ENCODE results near the gene CSMD2. TPM values are rescaled to one million over a fixed set of nuclear protein-coding genes. Genes with fewer than 3 reads are reported as not detected.

The CSMD2 gene
- total RNA-seq, 1 donor from 2014 or later = 2.1 TPM

DNA sequence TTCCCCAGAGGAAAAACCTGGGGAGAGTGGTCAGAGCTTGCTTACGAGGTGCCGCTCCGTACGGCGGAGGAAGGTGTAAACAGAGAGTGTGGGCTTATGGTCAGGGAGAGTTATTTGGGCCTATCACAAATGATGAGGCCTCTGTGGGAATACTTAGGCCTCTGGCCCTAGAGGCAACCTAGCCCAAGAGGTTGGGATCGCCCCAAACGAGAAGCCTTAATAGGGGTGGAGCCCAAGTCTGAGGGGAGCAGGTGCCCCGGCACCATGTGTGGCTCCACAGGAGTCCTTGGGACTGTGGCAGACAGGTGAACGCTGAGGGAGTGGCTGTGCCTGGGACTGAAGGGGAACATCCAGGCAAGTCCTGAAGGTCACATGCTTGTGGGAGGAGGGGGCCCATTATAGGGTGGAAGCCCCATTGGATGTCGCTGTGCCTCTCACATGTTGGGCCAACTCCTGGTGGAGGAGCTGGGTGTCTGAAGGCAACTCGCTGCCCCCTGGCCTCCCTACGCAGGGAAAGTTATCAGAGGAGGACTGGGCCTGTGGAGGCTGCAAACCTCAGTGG is 557.5 kb downstream of the CSMD2 start:
- TF ChIP-seq, protein P1, sequence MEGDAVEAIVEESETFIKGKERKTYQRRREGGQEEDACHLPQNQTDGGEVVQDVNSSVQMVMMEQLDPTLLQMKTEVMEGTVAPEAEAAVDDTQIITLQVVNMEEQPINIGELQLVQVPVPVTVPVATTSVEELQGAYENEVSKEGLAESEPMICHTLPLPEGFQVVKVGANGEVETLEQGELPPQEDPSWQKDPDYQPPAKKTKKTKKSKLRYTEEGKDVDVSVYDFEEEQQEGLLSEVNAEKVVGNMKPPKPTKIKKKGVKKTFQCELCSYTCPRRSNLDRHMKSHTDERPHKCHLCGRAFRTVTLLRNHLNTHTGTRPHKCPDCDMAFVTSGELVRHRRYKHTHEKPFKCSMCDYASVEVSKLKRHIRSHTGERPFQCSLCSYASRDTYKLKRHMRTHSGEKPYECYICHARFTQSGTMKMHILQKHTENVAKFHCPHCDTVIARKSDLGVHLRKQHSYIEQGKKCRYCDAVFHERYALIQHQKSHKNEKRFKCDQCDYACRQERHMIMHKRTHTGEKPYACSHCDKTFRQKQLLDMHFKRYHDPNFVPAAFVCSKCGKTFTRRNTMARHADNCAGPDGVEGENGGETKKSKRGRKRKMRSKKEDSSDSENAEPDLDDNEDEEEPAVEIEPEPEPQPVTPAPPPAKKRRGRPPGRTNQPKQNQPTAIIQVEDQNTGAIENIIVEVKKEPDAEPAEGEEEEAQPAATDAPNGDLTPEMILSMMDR (IDR thresholded peaks at IDR 0.05; ENCODE audit: unreplicated experiment) = no peak
- no peak for DNase-seq (ENCODE audit: low spot score)
- Mint-ChIP-seq H3K4me1 (ENCODE audit: unreplicated experiment) (no peaks in the 10 kb centered on the region), H3K36me3 (ENCODE audit: low read depth, unreplicated experiment) (no peaks in the 10 kb centered on the region), H3K4me3 (ENCODE audit: unreplicated experiment) (no peak overlapping the region), H3K9me3 (ENCODE audit: unreplicated experiment) (no peaks in the 10 kb centered on the region), H3K27ac (ENCODE audit: unreplicated experiment) (peak overlapping the region; percentile 78), H3K27me3 (ENCODE audit: unreplicated experiment) (peaks cover 3% of the 10 kb centered on the region)

DNA sequence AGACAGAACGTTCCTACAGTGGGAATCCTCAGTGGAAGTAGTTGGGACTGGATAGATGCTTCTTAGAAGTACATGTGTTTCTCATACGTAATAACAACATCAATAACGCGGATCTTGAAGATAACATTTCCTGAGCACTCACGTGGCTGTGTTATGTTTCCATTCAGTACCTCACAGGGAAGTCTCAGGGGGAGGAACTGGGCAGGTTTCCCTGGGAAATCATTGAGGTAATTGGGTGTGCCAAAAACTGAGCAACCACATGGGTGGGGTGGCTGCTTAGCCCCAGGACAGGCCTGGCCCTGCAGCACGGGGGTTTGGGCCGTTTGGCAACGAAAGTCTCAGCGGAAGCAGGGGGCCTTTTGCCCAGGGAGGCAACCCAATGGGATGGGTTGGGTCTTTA is 558.8 kb downstream of the CSMD2 start:
- H3K27ac Mint-ChIP-seq (ENCODE audit: unreplicated experiment) = no peak overlapping the region
- no peak for DNase-seq (ENCODE audit: low spot score)
- H3K27me3 Mint-ChIP-seq (ENCODE audit: unreplicated experiment) = peaks cover 3% of the 10 kb centered on the region
- TF ChIP-seq, protein P1 (IDR thresholded peaks at IDR 0.05; ENCODE audit: unreplicated experiment) = no peak
- no peak overlapping the region for H3K4me3 Mint-ChIP-seq (ENCODE audit: unreplicated experiment)
- no peaks in the 10 kb centered on the region for H3K36me3 Mint-ChIP-seq (ENCODE audit: low read depth, unreplicated experiment)
- H3K4me1 Mint-ChIP-seq (ENCODE audit: unreplicated experiment) = no peaks in the 10 kb centered on the region
- H3K9me3 Mint-ChIP-seq (ENCODE audit: unreplicated experiment) = no peaks in the 10 kb centered on the region

DNA sequence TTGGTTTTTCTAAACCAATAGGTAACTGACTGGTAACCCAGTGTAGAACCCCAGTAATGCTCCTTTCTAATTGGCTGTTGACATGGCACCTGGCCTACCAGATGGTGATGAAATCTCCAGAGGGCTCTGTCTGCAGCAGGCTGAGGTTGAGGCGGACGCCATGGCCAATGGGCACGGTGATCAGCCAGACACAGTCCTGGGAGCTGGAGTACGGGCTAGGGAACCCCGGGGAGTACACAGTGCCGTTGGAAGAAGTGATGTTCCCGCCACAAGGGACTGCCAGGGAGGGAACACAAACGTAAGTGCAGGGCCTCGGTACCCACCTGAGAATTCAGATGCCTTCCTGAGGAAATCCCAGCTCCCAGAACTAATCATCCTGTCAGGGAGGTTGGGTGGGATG is 562.8 kb downstream of the CSMD2 start:
- H3K36me3 Mint-ChIP-seq (ENCODE audit: low read depth, unreplicated experiment) = no peaks in the 10 kb centered on the region
- H3K4me3 Mint-ChIP-seq (ENCODE audit: unreplicated experiment) = no peak overlapping the region
- peaks cover 1% of the 10 kb centered on the region for H3K4me1 Mint-ChIP-seq (ENCODE audit: unreplicated experiment)
- TF ChIP-seq, protein P1 (IDR thresholded peaks at IDR 0.05; ENCODE audit: unreplicated experiment) = no peak
- no peaks in the 10 kb centered on the region for H3K9me3 Mint-ChIP-seq (ENCODE audit: unreplicated experiment)
- H3K27ac Mint-ChIP-seq (ENCODE audit: unreplicated experiment) = no peak overlapping the region
- peaks cover 3% of the 10 kb centered on the region for H3K27me3 Mint-ChIP-seq (ENCODE audit: unreplicated experiment)
- DNase-seq (ENCODE audit: low spot score) = no peak

DNA sequence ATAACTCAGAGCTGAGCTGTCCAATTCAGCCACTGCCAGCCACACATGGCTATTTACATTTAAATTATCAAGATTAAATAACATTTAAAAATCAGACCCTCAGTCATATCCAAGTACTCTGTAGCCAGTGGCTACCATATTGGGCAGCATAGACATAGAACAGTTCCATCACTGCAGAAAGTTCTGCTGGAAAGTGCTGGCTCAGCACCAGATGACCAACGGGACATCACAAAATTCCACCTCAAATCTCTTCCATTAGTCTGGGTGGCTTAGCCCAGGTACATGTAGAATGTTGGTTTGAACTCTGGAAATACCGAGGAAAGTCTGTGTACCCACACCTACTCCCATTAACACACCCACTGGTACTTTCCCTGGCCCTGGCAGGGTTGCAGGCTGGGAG is 563.3 kb downstream of the CSMD2 start:
- H3K36me3 Mint-ChIP-seq (ENCODE audit: low read depth, unreplicated experiment) = no peaks in the 10 kb centered on the region
- no peak for DNase-seq (ENCODE audit: low spot score)
- no peak overlapping the region for H3K27ac Mint-ChIP-seq (ENCODE audit: unreplicated experiment)
- H3K27me3 Mint-ChIP-seq (ENCODE audit: unreplicated experiment) = peaks cover 3% of the 10 kb centered on the region
- peaks cover 3% of the 10 kb centered on the region for H3K4me1 Mint-ChIP-seq (ENCODE audit: unreplicated experiment)
- H3K9me3 Mint-ChIP-seq (ENCODE audit: unreplicated experiment) = no peaks in the 10 kb centered on the region
- TF ChIP-seq, protein P1 (IDR thresholded peaks at IDR 0.05; ENCODE audit: unreplicated experiment) = no peak
- H3K4me3 Mint-ChIP-seq (ENCODE audit: unreplicated experiment) = no peak overlapping the region

DNA sequence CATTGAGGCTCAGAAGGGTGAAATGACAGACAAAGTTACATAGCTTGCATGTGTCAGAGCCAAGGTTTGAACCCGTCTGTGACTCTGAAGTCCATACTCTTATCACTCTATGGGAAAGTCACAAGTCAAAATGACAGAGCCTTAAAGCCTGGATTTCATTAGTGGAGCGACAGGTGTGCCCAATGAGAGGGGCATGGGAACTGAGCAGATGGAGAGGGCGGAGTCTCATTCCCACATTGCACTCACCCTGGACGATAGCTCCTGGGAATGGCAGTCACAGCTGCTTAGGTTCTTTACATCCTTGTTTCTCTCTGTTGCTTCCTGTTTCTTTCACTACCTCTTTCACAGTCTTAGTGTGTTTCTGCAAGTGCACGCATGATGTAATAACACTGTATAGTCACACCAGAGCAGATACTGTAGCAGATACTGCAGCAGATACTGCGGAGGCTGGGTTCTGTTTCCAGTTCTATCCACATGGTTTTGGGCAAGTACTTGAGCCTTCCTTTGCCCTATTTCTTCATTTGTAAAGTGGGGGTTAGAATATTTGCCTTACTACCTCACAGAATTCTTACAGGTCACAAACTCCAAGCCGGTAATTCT is 565.4 kb downstream of the CSMD2 start:
- no peak overlapping the region for H3K4me3 Mint-ChIP-seq (ENCODE audit: unreplicated experiment)
- DNase-seq (ENCODE audit: low spot score) = no peak
- H3K27me3 Mint-ChIP-seq (ENCODE audit: unreplicated experiment) = peaks cover 3% of the 10 kb centered on the region
- H3K27ac Mint-ChIP-seq (ENCODE audit: unreplicated experiment) = no peak overlapping the region
- no peaks in the 10 kb centered on the region for H3K9me3 Mint-ChIP-seq (ENCODE audit: unreplicated experiment)
- H3K4me1 Mint-ChIP-seq (ENCODE audit: unreplicated experiment) = peaks cover 3% of the 10 kb centered on the region
- H3K36me3 Mint-ChIP-seq (ENCODE audit: low read depth, unreplicated experiment) = no peaks in the 10 kb centered on the region
- TF ChIP-seq, protein P1 (IDR thresholded peaks at IDR 0.05; ENCODE audit: unreplicated experiment) = no peak

All from endothelial cell (in vitro differentiated cells).